GM18511 (cell line): ENCODE results near the gene NRG2.
A peak's percentile ranks its signal among the peaks of the same experiment; 100 is the strongest.

Experiments used
- ATAC-seq: cut with Tn5 transposase; IDR thresholded peaks from one replicate; pipeline ENCODE4 v1.9.1; 2021; ENCODE audit warnings: mild to moderate bottlenecking, moderate library complexity; ENCODE audit not compliant: unreplicated experiment

NRG2 gene

GRCh38 chr5:139911425-139912120 is 131.5 kb downstream of the NRG2 start:
- no peak for ATAC-seq

DNA sequence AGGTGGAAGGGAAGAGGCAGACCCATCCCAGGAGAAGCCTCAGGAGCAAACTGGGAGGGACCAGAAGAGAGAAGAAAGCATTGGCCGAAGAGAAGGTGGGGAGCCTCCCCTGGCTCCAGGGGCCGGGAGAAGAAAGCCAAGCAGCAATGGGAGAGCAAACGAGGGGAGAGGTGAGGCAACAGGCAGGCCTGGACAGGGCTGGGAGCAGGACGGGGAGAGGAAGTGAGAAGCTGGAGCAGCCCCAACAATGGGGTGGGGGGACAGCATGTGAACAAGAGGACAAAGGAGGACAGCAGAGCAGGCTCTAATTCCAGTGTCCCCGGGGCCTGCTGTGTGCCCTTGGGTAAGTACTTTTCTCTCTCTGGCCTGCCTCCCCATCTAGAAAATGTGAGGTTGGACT is 132.2 kb downstream of the NRG2 start:
- no peak for ATAC-seq

- no peak for ATAC-seq
Observed at GRCh38 chr5:139910036-139910435, 133.1 kb downstream of the NRG2 start.

GRCh38 chr5:139908749-139909148 is 134.3 kb downstream of the NRG2 start:
- no peak for ATAC-seq

DNA sequence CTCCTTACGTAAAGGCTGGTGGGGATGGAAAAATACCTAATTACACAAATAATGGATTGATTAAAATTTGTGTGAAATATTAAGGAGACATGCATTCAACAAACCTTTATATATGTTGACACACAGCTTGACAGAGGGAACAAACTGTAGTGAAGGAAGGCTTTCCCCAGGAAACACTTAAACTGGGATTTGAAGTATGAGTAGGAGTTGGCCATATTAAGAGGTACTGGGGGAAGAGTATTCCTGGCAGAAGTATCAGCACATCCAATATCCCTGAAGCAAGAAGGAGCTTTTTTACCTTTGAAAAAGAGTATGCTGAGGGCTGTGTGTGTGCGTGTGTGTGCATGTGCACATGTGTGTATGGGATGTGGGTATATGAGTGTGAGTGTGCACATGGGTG is 136.4 kb downstream of the NRG2 start:
- ATAC-seq, result no peak

DNA sequence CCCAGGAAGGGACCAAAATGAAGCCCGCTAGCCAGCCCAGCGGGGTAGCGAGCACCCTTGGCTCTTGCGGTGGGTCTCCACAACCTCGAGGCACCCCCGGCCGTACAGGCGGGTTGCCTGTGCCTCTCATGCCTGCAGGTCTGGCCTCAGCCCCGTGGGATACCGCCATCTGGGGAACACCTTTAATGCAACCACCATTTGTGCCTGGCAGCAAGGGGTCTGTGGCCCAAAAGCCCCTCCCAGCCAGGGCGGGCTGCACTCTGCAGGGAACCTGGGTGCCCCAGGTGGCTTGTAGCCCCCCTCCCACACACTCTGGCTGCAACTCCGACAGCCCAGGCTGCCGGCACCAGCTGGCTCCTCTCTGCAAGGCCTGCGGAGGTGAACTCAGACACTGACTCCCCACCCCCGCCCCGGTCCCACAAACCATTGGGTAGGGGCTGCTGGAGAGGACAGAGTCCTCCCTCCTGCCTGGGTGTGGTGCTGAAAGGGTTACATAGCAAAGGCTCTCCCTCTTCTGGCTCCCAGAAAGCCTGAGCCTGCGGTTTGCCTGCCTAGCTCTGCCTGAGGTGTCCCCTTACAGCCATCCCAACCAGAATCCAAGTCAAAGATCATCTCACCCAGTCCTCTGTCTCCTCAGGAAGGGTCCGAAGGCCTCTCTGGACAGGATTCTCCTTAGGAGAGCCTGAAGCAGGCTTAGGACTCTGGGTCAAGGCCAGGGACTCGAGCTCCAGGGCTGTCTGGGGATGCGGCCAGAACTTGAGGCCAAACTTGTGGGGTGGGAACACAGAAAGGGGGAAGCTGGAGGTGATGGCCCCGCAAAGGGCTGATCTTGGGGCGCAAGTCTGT is 138.1 kb downstream of the NRG2 start:
- no peak for ATAC-seq

DNA sequence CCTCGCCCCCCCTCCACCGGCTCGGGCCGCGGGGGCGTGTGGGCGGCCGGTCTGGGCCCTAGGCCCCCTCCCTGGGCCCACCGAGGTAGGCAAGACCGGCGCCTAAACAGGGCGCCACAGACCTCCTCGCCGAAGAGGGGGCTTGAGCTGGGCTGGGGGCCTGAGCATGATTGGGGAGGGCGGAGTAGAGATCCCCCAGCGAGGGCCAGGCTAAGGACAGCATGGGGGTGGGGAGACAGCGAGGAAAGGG is 138.6 kb downstream of the NRG2 start:
- ATAC-seq, result no peak

DNA sequence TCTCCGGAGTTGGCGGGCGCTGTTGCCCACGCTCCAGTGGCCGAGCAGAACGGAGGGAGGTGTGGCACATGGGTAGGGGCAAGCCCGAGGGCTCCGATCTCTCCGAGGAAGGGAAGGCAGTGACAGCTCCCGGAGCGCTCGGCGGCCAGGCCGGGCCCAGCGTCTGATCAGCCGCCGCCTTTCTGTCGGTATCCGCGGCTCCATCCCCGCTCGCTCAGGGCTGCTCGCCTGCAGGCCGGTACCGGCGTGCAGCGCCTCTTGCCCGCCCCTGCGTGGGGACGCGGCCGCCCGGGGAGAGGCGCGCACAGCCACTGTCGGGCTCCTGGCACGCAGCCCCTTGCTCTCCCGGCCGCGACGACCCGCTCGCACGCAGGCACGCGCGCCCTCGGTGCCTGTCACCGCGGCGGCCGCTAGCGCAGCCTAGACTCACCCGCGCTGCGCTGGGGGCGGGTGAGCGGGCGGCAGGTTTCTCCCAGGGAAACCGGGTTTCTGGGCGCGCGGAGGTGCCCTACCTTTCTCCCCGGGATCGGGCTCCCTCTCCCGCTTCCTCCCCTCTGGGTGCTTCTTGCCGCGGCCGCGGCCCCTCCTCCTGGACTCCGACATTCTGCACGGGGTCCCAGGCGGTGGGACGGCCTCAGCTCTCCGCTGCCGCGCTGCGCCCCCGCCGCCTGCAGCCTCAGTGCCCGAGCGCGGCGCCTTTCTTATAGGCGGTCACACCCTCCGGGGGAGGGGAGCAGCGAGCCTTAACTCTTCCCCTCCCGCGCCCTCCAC is 139.1 kb downstream of the NRG2 start:
- peak; percentile 56 for ATAC-seq

DNA sequence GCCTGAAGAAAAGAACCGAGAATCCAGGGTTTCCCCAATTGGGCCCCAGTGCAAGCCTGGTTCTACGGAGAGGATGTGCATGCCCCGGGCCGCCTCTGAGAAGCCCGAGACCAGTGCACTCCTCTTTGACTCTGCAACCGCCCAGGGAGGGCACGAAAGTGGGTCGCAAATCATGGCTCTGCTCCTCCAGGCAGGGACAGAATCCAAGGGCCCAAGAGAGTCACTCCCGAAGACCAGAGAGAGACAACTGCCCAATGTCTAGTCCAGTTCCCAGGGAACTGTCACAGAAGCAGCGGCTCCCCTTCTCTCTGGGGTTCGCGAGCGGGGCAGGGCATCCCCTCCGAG is 139.7 kb downstream of the NRG2 start:
- peak; percentile 33 for ATAC-seq

DNA sequence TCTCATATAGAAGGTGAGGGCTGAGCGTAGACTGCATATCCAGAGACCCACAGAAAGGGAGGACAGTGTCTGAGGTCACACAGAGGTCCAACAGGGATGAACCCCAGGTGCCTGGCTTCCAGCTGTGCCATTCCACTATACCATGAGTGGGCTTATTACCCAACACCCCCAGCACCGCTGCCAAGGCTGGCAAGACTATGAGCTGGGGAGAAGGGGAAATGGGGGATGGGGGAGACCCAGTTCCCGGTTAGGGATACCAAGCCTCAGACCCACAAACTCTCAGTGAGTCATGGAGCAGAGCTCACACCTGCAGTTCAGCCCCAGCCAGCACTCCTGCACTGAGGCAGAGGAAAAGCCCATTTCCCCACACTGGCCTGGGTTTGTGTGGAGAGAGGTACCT is 141.1 kb downstream of the NRG2 start:
- no peak for ATAC-seq

GRCh38 chr5:139901251-139901575 is 141.9 kb downstream of the NRG2 start:
- no peak for ATAC-seq

DNA sequence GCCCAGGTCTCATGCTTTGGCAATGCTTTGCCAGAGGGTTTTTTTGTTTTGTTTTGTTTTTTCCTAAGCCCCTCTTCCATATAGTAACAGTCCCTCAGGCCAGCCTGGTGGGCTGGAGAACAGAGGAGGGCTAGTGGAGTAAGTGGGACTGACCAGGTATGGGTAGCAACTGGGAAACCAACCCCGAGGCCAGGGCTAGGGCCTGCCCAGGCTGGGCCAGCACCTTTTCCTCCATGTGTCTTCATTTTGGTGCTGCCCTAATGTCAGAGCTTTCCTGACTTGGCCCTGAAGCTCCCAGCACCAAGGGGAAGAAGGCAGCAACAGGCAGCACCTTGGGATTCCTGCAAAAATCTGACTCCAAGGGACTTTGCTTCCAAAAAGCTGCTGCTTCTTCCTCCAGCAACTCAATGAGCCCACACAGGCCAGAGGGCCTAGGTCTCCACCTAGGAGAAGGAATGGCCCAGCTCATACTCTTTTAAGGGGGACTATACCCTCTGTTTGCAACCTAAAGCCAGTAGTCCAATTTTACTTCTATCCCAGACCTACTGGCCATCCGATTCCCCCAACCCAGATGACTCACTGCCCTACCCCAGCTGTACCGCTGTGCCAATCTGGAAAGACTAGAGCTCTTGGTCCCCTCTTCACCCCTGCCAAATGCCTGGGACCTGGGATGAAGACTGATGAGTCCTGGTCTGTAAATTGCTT is 142.4 kb downstream of the NRG2 start:
- ATAC-seq, result no peak

DNA sequence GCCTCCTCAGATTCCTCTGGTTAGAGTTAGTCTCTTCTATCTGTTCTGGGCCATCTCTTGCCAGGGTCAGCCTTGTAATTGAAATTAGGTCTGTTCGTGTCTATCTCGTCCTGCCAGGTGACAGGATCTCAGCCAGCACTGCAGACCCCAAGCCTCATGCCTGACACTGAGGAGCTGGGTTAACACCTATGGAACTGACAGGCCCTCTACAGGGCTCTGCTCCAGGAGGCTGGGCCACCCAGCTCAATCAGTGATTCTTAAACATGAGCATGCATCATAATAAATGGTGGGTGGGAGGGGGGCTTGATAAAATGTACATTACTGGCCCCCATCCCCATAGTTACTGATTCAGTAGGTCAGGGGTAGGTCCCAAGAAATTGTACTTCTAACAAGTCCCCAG is 144.1 kb downstream of the NRG2 start:
- ATAC-seq, result no peak

GRCh38 chr5:139897982-139898381 is 145.1 kb downstream of the NRG2 start:
- no peak for ATAC-seq

DNA sequence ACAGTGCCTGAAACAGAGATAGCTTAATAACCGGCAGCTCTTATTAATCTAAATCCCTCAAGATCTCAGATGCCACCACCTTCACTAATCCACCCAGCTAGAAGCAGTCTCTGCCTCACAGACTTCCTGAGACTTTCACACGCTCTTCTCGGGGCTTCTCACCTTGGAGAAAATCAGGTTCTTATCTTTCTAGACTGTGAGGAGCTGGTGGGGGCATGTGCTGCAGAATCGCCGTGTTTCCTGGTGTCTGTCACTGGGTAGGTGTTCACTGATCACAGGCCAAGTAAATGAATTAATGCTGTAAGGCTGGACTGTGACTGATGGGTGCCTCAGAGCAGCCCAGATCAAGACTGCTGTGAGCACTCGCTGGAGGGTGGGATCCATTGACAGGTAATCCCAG is 145.8 kb downstream of the NRG2 start:
- no peak for ATAC-seq

DNA sequence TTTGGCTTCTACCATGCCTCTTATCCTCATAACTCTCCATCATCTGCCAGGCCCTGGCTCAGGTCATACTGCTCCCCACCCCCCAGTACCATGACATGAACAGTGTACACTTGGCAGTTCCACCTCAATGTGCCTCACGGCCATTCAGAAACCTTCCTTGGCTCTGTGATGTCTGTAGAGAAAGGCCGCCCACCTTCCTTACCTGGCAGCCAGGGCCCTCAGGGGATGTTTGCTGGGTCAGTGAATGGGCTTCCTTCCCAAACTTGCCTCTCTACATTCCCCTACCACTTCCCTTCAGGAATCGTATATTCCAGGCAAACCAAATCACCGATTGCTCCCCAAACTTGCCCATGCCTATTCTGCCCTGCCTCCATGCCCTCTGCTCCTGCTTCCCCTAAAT is 146.4 kb downstream of the NRG2 start:
- ATAC-seq, result no peak

- no peak for ATAC-seq
Observed at GRCh38 chr5:139895647-139896046, 147.5 kb downstream of the NRG2 start.

- ATAC-seq, result no peak
Observed at GRCh38 chr5:139895046-139895445, 148.1 kb downstream of the NRG2 start.

GRCh38 chr5:139893873-139894272 is 149.2 kb downstream of the NRG2 start:
- ATAC-seq, result no peak

DNA sequence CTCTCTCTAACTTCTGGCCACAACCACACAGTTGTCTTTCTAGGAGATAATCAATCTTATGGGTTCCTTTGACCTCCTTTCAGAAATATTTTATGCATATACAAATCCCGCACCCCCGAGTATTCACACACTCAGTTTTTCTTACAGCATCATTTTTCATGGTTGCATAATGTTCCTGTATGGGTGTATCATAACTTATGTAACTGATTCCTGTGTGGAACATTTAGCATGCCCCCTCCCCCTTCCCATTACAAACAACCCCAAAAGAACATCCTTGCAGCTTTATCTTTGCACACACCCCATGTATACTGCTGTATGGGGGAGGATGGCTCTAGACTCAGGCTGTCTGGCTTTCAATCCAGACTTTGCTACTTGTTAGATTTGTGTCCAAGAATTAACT is 153.7 kb downstream of the NRG2 start:
- ATAC-seq, result no peak

GRCh38 chr5:139888370-139888769 is 154.7 kb downstream of the NRG2 start:
- ATAC-seq, result no peak

- ATAC-seq, result no peak
Observed at GRCh38 chr5:139886213-139886612, 156.9 kb downstream of the NRG2 start.
